ENCODE results near the gene MRPL43. TPM values are rescaled to one million over a fixed set of nuclear protein-coding genes. Genes with fewer than 3 reads are reported as not detected.

MRPL43 gene
- total RNA-seq, 2 donors from 2014 or later: 30.8 to 39.0 TPM

Other genes with a start within 250 kb of the MRPL43 start
- gene PAX2, start 241.9 kb downstream of the MRPL43 start, total RNA-seq: not detected
- gene SLF2, start 74.5 kb downstream of the MRPL43 start, total RNA-seq: 10 to 100 TPM; 16.8 to 19.3 TPM
- 1 to 10 TPM in 1 of 2 donors, under 1 TPM in 1; 0.96 to 2.5 TPM for gene SEMA4G, start 18.0 kb downstream of the MRPL43 start, total RNA-seq
- gene TWNK, start within 50 bp of the MRPL43 start, total RNA-seq: 1 to 10 TPM; 3.8 to 5.7 TPM
- 10 to 100 TPM; 16.0 to 23.4 TPM for gene LZTS2, start 12.3 kb upstream of the MRPL43 start, total RNA-seq
- gene PDZD7, start 43.6 kb upstream of the MRPL43 start, total RNA-seq: 1 to 10 TPM in 1 of 2 donors, under 1 TPM in 1; 0.65 to 1.1 TPM
- gene SFXN3, start 43.7 kb upstream of the MRPL43 start, total RNA-seq: 10 to 100 TPM; 40.8 to 51.5 TPM
- not detected for gene KAZALD1, start 74.5 kb upstream of the MRPL43 start, total RNA-seq
- not detected for gene TLX1, start 143.8 kb upstream of the MRPL43 start, total RNA-seq
- not detected for gene LBX1, start 242.0 kb upstream of the MRPL43 start, total RNA-seq

Measured in T-helper 17 cell (primary cell).